K562 (cell line): ENCODE results near the gene UGT8. TPM values are rescaled to one million over a fixed set of nuclear protein-coding genes. Genes with fewer than 3 reads are reported as not detected.

Experiments used
- ATAC-seq: fragments of 200-7000 bp; cut with Tn5 transposase; 3 replicates; pipeline ENCODE4 v1.9.1; 2020; ENCODE audit warnings: moderate library complexity
- BruUV-seq: library from RNA; stranded (reverse); fragments of 400-500 nt; replicated peaks from 2 replicates; lab custom pipeline; 2021; lab: Mats Ljungman, UMichigan
- CTCF ChIA-PET: fragments of 300-600 bp; formaldehyde crosslinking; extraction: SDS; loops from one replicate; lab custom pipeline; 2021; ENCODE audit warnings: low intra/inter-chr PET ratio; lab: Yijun Ruan, JAX
- POLR2A ChIA-PET: fragments of 300-600, 350-650 bp; sonication (Branson Sonifier 250); formaldehyde crosslinking; extraction: SDS; loops from one replicate; lab custom pipeline; 2021; ENCODE audit warnings: antibody characterized with exemption, inconsistent platforms; lab: Yijun Ruan, JAX
- DNase-seq, 4 experiments: peaks; one replicate each; pipeline versions ENCODE4 v3.0.0 to v3.0.0-alpha.2; 2011 to 2018; ENCODE audit warnings: low spot score in 3 of 4, mixed read lengths in 3 of 4; ENCODE audit errors: extremely low read depth in 1 of 4
- FAIRE-seq: peaks from 2 replicates; lab custom pipeline; 2011; peaks lifted over from hg19 to GRCh38; lab: Jason Lieb, UNC
- H2AFZ ChIP-seq: 2 replicates; pipeline ENCODE4 v1.6.0; 2011; ENCODE audit warnings: low read depth, low read length, control low read depth, inconsistent platforms
- H3K27ac ChIP-seq: fragments of 200-600 bp; 3 replicates; pipeline ENCODE4 v1.8.0; 2011; ENCODE audit warnings: low read depth, mild to moderate bottlenecking, control low read depth, inconsistent platforms, low read length, moderate library complexity, mixed read lengths; ENCODE audit errors: extremely low read depth
- H3K27me3 ChIP-seq, 2 experiments: fragments of 300-600 bp in 1 of 2; 2 replicates in 1 of 2; 3 replicates in 1 of 2; pipeline versions ENCODE4 v1.6.0 to v1.8.0; 2011; ENCODE audit warnings: inconsistent platforms in 2 of 2, low read length in 2 of 2, mild to moderate bottlenecking in 1 of 2, mixed read lengths in 1 of 2, moderate library complexity in 1 of 2; ENCODE audit not compliant: control insufficient read depth in 2 of 2, insufficient read depth in 2 of 2
- H3K36me3 ChIP-seq: fragments of 300-600 bp; 3 replicates; pipeline ENCODE4 v1.8.0; 2011; ENCODE audit warnings: mild to moderate bottlenecking, low read length, inconsistent platforms; ENCODE audit not compliant: control insufficient read depth, insufficient read depth
- H3K4me1 ChIP-seq, 2 experiments: fragments of 200-600 bp in 1 of 2; replicated peaks in 1 of 2; 2 replicates in 1 of 2; 3 replicates in 1 of 2; pipeline versions ENCODE4 v1.5.1 to v1.8.0; 2011; ENCODE audit warnings: inconsistent platforms in 2 of 2, low read length in 2 of 2, mild to moderate bottlenecking in 1 of 2, mixed read lengths in 1 of 2, moderate library complexity in 1 of 2; ENCODE audit not compliant: control insufficient read depth in 2 of 2, insufficient read depth in 2 of 2
- H3K4me2 ChIP-seq: 2 replicates; pipeline ENCODE4 v1.6.1; 2011; ENCODE audit warnings: low read length, control low read depth, inconsistent platforms, mixed read lengths; ENCODE audit not compliant: insufficient read depth
- H3K4me3 ChIP-seq: fragments of 200-600 bp; sonication (generic), shearing (Covaris generic); 2 replicates; pipeline ENCODE4 v1.5.1; 2016; ENCODE audit warnings: control low read depth, inconsistent platforms
- H3K79me2 ChIP-seq: fragments of 200-600 bp; 3 replicates; pipeline ENCODE4 v1.8.0; 2011; ENCODE audit warnings: low read length, inconsistent platforms; ENCODE audit not compliant: control insufficient read depth, insufficient read depth
- H3K9ac ChIP-seq, 2 experiments: 2 replicates each; pipeline versions ENCODE4 v1.6.0 to v1.6.1; 2011; ENCODE audit warnings: low read depth in 2 of 2, low read length in 2 of 2, control low read depth in 1 of 2, inconsistent platforms in 1 of 2, mild to moderate bottlenecking in 1 of 2, mixed read lengths in 1 of 2; ENCODE audit not compliant: insufficient read depth in 1 of 2
- H3K9me1 ChIP-seq: one replicate; pipeline ENCODE4 v1.6.0; 2011; ENCODE audit warnings: inconsistent platforms, mild to moderate bottlenecking, low read length, moderate library complexity; ENCODE audit not compliant: control insufficient read depth, insufficient read depth
- H3K9me3 ChIP-seq: replicated peaks from 2 replicates; pipeline ENCODE4 v1.5.1; 2011; ENCODE audit warnings: low read depth, low read length, inconsistent platforms; ENCODE audit not compliant: control insufficient read depth, insufficient read depth
- H4K20me1 ChIP-seq: replicated peaks from 2 replicates; pipeline ENCODE4 v1.6.1; 2011; ENCODE audit warnings: low read length, inconsistent platforms, mixed read lengths; ENCODE audit not compliant: control insufficient read depth, insufficient read depth
- ESRRB ChIP-seq: fragments of 250-450 bp; sonication (Bioruptor Pico); IDR thresholded peaks from 2 replicates; pipeline ENCODE4 v1.5.0; 2020; ENCODE audit warnings: mild to moderate bottlenecking, moderate library complexity, borderline replicate concordance
- TBL1XR1 ChIP-seq, 2 experiments: IDR thresholded peaks; 2 replicates each; pipeline ENCODE4 v1.6.1; 2012; ENCODE audit warnings: improper control_type of control experiment in 2 of 2, low read length in 2 of 2, mild to moderate bottlenecking in 1 of 2
- ZNF165 ChIP-seq: fragments of 250-450 bp; sonication (Bioruptor Pico); IDR thresholded peaks from 2 replicates; pipeline ENCODE4 v1.4.0; 2020; ENCODE audit warnings: borderline replicate concordance
- ZNF830 ChIP-seq: fragments of 250-450 bp; sonication (Bioruptor Pico); IDR thresholded peaks from 2 replicates; pipeline ENCODE4 v1.5.0; 2021; ENCODE audit warnings: mild to moderate bottlenecking
- WGBS: fragments of 100-300 bp; shearing (Covaris generic); methylation state at CpG from one replicate; pipeline ENCODE4 v1.1.6; 2016; ENCODE audit warnings: low coverage, mixed read lengths; ENCODE audit not compliant: insufficient coverage; ENCODE audit errors: missing lambda C conversion rate; 5-methylcytosine and 5-hydroxymethylcytosine counted together
- in situ Hi-C: fragments of 300-500 bp; cut with MboI; formaldehyde crosslinking; loops from 4 replicates; pipeline ENCODE4 v1.15.0; 2018; ENCODE audit warnings: inconsistent platforms, mixed read lengths
- intact Hi-C: fragments of 100-400 bp; cut with micrococcal nuclease; formaldehyde crosslinking; loops from 2 replicates; pipeline ENCODE4 v1.14.2; 2022
- polyA plus RNA-seq, 8 experiments: library from polyadenylated mRNA; depleted of rRNA in 4 of 8; stranded (reverse) in 5 of 8; unstranded in 3 of 8; fragments of >200 nt; fragmentation: Nextera tagmentation in 2 of 8; fragmentation: Illumina TruSeq in 1 of 8; extraction: Ambion mirVana in 2 of 8; extraction: Trizol in 1 of 8; gene quantifications; 2 replicates each; pipeline versions ENCODE4 v1.2.1 to v1.2.3, GENCODE V29; 2011 to 2014; ENCODE audit warnings: inconsistent platforms in 1 of 8, missing spikeins in 1 of 8
- total RNA-seq, 7 experiments: library from RNA; depleted of rRNA in 6 of 7; stranded (reverse); fragments of >200 nt in 6 of 7; fragmentation: Illumina TruSeq in 2 of 7; extraction: Trizol in 2 of 7; gene quantifications; 2 replicates each; pipeline versions ENCODE4 v1.2.1 to v1.2.3, GENCODE V29; 2011 to 2021; ENCODE audit warnings: low replicate concordance in 1 of 7
- TF ChIP-seq, protein P1 (sequence below): fragments of 450-650 bp; formaldehyde crosslinking; IDR thresholded peaks from 2 replicates; pipeline ENCODE4 v1.4.0; 2022; ENCODE audit warnings: mild to moderate bottlenecking, moderate library complexity
- TF ChIP-seq, protein P2 (sequence below), 2 experiments: fragments of 450-650 bp in 1 of 2; sonication (generic) in 1 of 2; formaldehyde crosslinking in 1 of 2; IDR thresholded peaks in 1 of 2; conservative IDR thresholded peaks in 1 of 2; 2 replicates each; pipeline versions ENCODE4 v1.6.1 to v1.8.1; 2016 to 2023; ENCODE audit warnings: mild to moderate bottlenecking in 2 of 2, moderate library complexity in 2 of 2, inconsistent platforms in 1 of 2, missing genetic modification reagents in 1 of 2
- TF ChIP-seq, protein P3 (sequence below), 2 experiments: IDR thresholded peaks in 1 of 2; conservative IDR thresholded peaks in 1 of 2; 2 replicates each; pipeline ENCODE4 v1.6.1; 2016; ENCODE audit warnings: low read depth in 2 of 2, mild to moderate bottlenecking in 1 of 2, missing compliant biosample characterization in 1 of 2, missing genetic modification characterization in 1 of 2, moderate library complexity in 1 of 2
- TF ChIP-seq, protein P4 (sequence below): fragments of 250-450 bp; sonication (Bioruptor Pico); IDR thresholded peaks from 2 replicates; pipeline ENCODE4 v1.4.0; 2020; ENCODE audit warnings: mild to moderate bottlenecking, moderate library complexity, borderline replicate concordance

UGT8 gene
- total and polyA plus RNA-seq, 9 of the 15 experiments (the other 6 are each of a cell fraction or from before 2014, with no cell fraction given), result 3.0 to 10.7 (median 6.0) TPM

DNA sequence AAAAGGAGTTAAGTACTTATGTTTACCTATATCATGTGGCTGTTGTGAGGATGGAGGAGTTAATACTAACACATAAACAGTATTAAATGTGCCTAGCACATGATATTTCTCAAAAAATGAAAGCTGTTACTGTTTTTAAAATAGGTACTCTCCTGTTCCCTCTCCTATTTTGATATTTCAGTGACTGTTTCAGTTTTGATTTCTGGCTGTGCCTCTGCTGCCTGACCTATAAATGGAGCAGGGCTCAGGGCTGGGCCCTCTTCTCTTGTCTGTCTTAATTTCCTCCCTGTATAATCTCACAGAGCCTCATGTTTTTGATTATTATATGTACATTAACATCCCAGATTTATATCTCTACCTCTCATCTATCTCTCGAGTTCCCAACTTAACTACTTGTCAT, 93.3 kb downstream of the UGT8 start:
- in situ Hi-C loops, result loop anchor here (10.0 kb wide), 1 partner anchor 1297 kb away; no protein-coding TSS in a partner anchor
- TF ChIP-seq, protein P1, sequence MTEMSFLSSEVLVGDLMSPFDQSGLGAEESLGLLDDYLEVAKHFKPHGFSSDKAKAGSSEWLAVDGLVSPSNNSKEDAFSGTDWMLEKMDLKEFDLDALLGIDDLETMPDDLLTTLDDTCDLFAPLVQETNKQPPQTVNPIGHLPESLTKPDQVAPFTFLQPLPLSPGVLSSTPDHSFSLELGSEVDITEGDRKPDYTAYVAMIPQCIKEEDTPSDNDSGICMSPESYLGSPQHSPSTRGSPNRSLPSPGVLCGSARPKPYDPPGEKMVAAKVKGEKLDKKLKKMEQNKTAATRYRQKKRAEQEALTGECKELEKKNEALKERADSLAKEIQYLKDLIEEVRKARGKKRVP (CRISPR knock-in tag), result no peak
- TF ChIP-seq, protein P2, sequence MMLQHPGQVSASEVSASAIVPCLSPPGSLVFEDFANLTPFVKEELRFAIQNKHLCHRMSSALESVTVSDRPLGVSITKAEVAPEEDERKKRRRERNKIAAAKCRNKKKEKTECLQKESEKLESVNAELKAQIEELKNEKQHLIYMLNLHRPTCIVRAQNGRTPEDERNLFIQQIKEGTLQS (IDR thresholded peaks at IDR 0.05), result no peak
- TF ChIP-seq, protein P2 (CRISPR knock-in tag; conservative IDR thresholded peaks at IDR 0.05), result no peak
- TF ChIP-seq, protein P3, sequence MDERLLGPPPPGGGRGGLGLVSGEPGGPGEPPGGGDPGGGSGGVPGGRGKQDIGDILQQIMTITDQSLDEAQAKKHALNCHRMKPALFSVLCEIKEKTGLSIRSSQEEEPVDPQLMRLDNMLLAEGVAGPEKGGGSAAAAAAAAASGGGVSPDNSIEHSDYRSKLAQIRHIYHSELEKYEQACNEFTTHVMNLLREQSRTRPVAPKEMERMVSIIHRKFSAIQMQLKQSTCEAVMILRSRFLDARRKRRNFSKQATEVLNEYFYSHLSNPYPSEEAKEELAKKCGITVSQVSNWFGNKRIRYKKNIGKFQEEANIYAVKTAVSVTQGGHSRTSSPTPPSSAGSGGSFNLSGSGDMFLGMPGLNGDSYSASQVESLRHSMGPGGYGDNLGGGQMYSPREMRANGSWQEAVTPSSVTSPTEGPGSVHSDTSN (CRISPR knock-in tag; IDR thresholded peaks at IDR 0.05; ENCODE audit: low read depth), result no peak
- TF ChIP-seq, protein P3 (tag; conservative IDR thresholded peaks at IDR 0.05; ENCODE audit: low read depth), result no peak
- TF ChIP-seq ESRRB (CRISPR knock-in tag) (no peak), ZNF830 (CRISPR knock-in tag) (no peak), ZNF165 (CRISPR knock-in tag) (no peak), TBL1XR1 (IDR thresholded peaks at IDR 0.05; ENCODE audit: low read length in 2 of 2) (no peak)
- TF ChIP-seq, protein P4, sequence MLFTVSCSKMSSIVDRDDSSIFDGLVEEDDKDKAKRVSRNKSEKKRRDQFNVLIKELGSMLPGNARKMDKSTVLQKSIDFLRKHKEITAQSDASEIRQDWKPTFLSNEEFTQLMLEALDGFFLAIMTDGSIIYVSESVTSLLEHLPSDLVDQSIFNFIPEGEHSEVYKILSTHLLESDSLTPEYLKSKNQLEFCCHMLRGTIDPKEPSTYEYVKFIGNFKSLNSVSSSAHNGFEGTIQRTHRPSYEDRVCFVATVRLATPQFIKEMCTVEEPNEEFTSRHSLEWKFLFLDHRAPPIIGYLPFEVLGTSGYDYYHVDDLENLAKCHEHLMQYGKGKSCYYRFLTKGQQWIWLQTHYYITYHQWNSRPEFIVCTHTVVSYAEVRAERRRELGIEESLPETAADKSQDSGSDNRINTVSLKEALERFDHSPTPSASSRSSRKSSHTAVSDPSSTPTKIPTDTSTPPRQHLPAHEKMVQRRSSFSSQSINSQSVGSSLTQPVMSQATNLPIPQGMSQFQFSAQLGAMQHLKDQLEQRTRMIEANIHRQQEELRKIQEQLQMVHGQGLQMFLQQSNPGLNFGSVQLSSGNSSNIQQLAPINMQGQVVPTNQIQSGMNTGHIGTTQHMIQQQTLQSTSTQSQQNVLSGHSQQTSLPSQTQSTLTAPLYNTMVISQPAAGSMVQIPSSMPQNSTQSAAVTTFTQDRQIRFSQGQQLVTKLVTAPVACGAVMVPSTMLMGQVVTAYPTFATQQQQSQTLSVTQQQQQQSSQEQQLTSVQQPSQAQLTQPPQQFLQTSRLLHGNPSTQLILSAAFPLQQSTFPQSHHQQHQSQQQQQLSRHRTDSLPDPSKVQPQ, result no peak
- Histone ChIP-seq H4K20me1 (no peaks in the 10 kb centered on the region), H3K4me1 (no peaks in the 10 kb centered on the region), H3K9ac (no peak overlapping the region), H2AFZ (no peak overlapping the region), H3K4me3 (no peak overlapping the region), H3K27me3 (no peaks in the 10 kb centered on the region), H3K9me1 (no peaks in the 10 kb centered on the region), H3K27ac (no peak overlapping the region), H3K4me2 (no peak overlapping the region), H3K79me2 (no peaks in the 10 kb centered on the region), H3K9me3 (no peaks in the 10 kb centered on the region), H3K36me3 (no peaks in the 10 kb centered on the region)
- intact Hi-C loops, result no loop called here
- CTCF ChIA-PET, result no interaction called here
- POLR2A ChIA-PET, result no interaction called here
- FAIRE-seq (no peak), ATAC-seq (no peak), DNase-seq (no peak)
- BruUV-seq, result no TSS peak
- WGBS, result 12% methylated on average over 1 of the region's 1 CpG
